ENCODE data around the gene IGHMBP2. TPM values are rescaled to one million over a fixed set of nuclear protein-coding genes. Genes with fewer than 3 reads are reported as not detected.

Gene IGHMBP2
- total RNA-seq, 1 experiment from 2014 or later = 24.0 TPM

- H4K8ac ChIP-seq (replicated peaks; ENCODE audit: insufficient read length, low read depth, low read length) = no peak overlapping the region
- H2BK15ac ChIP-seq (ENCODE audit: low read depth, low read length) = no peak overlapping the region
- H3K9ac ChIP-seq (ENCODE audit: extremely low read depth, insufficient read length, low read length) = no peak overlapping the region
- H3K4me2 ChIP-seq (ENCODE audit: insufficient read depth, insufficient read length, low read length) = no peak overlapping the region
- H3K79me2 ChIP-seq (ENCODE audit: insufficient read depth, low read length) = no peaks in the 10 kb centered on the region
- no peak overlapping the region for H4K91ac ChIP-seq (ENCODE audit: insufficient read length, low read depth, low read length)
- peaks cover 9% of the 10 kb centered on the region for H3K27me3 Mint-ChIP-seq (ENCODE audit: low read depth)
- TF ChIP-seq CTCF (conservative IDR thresholded peaks at IDR 0.05) = no peak
- no peak overlapping the region for H3T11ph ChIP-seq (ENCODE audit: low read length)
- peaks cover 5 to 8% of the 10 kb centered on the region in 2 experiments; a peak in 4 of 5 replicates for H3K9me3 Mint-ChIP-seq
- H3K23me2 ChIP-seq (ENCODE audit: insufficient read length, low read depth, low read length, poor library complexity, severe bottlenecking) = no peaks in the 10 kb centered on the region
- H3K27ac Mint-ChIP-seq = no peak overlapping the region
- H3K27me3 ChIP-seq (ENCODE audit: insufficient read depth, low read length) = no peaks in the 10 kb centered on the region
- no peak overlapping the region for H2BK5ac ChIP-seq (ENCODE audit: insufficient read length, low read length)
- peaks cover 7 to 16% of the 10 kb centered on the region in 2 experiments for H3K4me1 Mint-ChIP-seq
- H4K5ac ChIP-seq (ENCODE audit: insufficient read length, low read depth, low read length) = no peak overlapping the region
- H4K20me1 ChIP-seq (ENCODE audit: control insufficient read depth, insufficient read depth, insufficient read length) = no peaks in the 10 kb centered on the region
- no peak overlapping the region for H3K14ac ChIP-seq (ENCODE audit: insufficient read depth, low read length)
- H2AK5ac ChIP-seq (ENCODE audit: insufficient read length, low read length) = no peak overlapping the region
- DNase-seq = no peak
- H3K36me3 Mint-ChIP-seq (ENCODE audit: insufficient read depth in 1 of 3, low read depth in 3 of 3) = peaks cover 0 to 10% (median 0%) of the 10 kb centered on the region in 3 experiments; a peak in 3 of 7 replicates
- H3K4ac ChIP-seq (ENCODE audit: low read depth, low read length) = no peak overlapping the region
- H2BK12ac ChIP-seq (ENCODE audit: insufficient read length, low read depth, low read length) = no peak overlapping the region
- no peak overlapping the region for H3K23ac ChIP-seq (ENCODE audit: insufficient read length, low read depth, low read length)
- no peak overlapping the region for H2BK20ac ChIP-seq (ENCODE audit: low read depth, low read length, poor library complexity, severe bottlenecking)
- H2BK120ac ChIP-seq (ENCODE audit: low read depth, low read length, poor library complexity, severe bottlenecking) = no peak overlapping the region
- no peak overlapping the region for H3K18ac ChIP-seq (ENCODE audit: insufficient read length, low read depth, low read length)
- H3K4me1 ChIP-seq (ENCODE audit: insufficient read depth, low read length) = no peaks in the 10 kb centered on the region
- H3K9me3 ChIP-seq (ENCODE audit: control insufficient read depth, low read depth, low read length) = no peaks in the 10 kb centered on the region
- H3K56ac ChIP-seq (ENCODE audit: insufficient read length, low read depth, low read length) = no peak overlapping the region
- WGBS (ENCODE audit: extremely low coverage, insufficient read length, low lambda C conversion rate) = no CpG with 5 or more reads among the region's 4 CpGs
- no peak overlapping the region for H2AFZ ChIP-seq (ENCODE audit: low read length)
- no peak overlapping the region for H3K4me3 Mint-ChIP-seq
- H3K79me1 ChIP-seq (ENCODE audit: insufficient read depth, low read depth, low read length, poor library complexity, severe bottlenecking) = no peaks in the 10 kb centered on the region
- H3K27ac ChIP-seq (ENCODE audit: insufficient read length, low read depth, low read length) = no peak overlapping the region
These were observed 72.9 kb downstream of the IGHMBP2 start for GRCh38 chr11:68976563-68976962.
